Coronary artery (tissue), 2 donors: ENCODE results near the gene RAP1B.

Source experiments
- DNase-seq: peaks from one replicate; pipeline ENCODE4 v3.0.0-alpha.2; 2017; ENCODE audit warnings: low spot score
- H3K27ac ChIP-seq, 2 donors: fragments of 200-600 bp; sonication (generic); one replicate each; pipeline ENCODE4 v1.5.1; 2016 to 2019
- H3K4me3 ChIP-seq: fragments of 200-600 bp; sonication (generic); 2 replicates; pipeline ENCODE4 v1.5.1; 2016; ENCODE audit warnings: mild to moderate bottlenecking, moderate library complexity
- TF ChIP-seq, protein P1 (sequence below): fragments of 200-600 bp; sonication (generic); IDR thresholded peaks from one replicate; pipeline ENCODE4 v1.5.1; 2019; ENCODE audit warnings: antibody characterized with exemption

The RAP1B gene

GRCh38 chr12:68587448-68587873 is 23.2 kb upstream of the RAP1B start:
- DNase-seq, result no peak
- TF ChIP-seq, protein P1, sequence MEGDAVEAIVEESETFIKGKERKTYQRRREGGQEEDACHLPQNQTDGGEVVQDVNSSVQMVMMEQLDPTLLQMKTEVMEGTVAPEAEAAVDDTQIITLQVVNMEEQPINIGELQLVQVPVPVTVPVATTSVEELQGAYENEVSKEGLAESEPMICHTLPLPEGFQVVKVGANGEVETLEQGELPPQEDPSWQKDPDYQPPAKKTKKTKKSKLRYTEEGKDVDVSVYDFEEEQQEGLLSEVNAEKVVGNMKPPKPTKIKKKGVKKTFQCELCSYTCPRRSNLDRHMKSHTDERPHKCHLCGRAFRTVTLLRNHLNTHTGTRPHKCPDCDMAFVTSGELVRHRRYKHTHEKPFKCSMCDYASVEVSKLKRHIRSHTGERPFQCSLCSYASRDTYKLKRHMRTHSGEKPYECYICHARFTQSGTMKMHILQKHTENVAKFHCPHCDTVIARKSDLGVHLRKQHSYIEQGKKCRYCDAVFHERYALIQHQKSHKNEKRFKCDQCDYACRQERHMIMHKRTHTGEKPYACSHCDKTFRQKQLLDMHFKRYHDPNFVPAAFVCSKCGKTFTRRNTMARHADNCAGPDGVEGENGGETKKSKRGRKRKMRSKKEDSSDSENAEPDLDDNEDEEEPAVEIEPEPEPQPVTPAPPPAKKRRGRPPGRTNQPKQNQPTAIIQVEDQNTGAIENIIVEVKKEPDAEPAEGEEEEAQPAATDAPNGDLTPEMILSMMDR, result no peak
- no peak overlapping the region for H3K4me3 ChIP-seq
- no peak overlapping the region for H3K27ac ChIP-seq

- no peak overlapping the region for H3K27ac ChIP-seq
- TF ChIP-seq, protein P1, result no peak
- no peak overlapping the region for H3K4me3 ChIP-seq
- DNase-seq, result no peak
Measured at GRCh38 chr12:68589194-68589593, 21.5 kb upstream of the RAP1B start.

- no peak overlapping the region for H3K27ac ChIP-seq
- TF ChIP-seq, protein P1, result no peak
Measured at GRCh38 chr12:68591734-68592418, 18.8 kb upstream of the RAP1B start.

GRCh38 chr12:68595241-68595640 is 15.5 kb upstream of the RAP1B start:
- no peak for DNase-seq
- H3K4me3 ChIP-seq, result no peak overlapping the region
- H3K27ac ChIP-seq, result no peak overlapping the region
- TF ChIP-seq, protein P1, result no peak

More at GRCh38 chr12:68591734-68592418, 18.8 kb upstream of the RAP1B start:
- no peak for DNase-seq
- no peak overlapping the region for H3K4me3 ChIP-seq

GRCh38 chr12:68601767-68602166 is 8.9 kb upstream of the RAP1B start:
- H3K27ac ChIP-seq, result no peak overlapping the region
- DNase-seq, result no peak
- TF ChIP-seq, protein P1, result no peak
- no peak overlapping the region for H3K4me3 ChIP-seq

GRCh38 chr12:68602720-68603119 is 8.0 kb upstream of the RAP1B start:
- no peak for DNase-seq
- TF ChIP-seq, protein P1, result no peak
- Histone ChIP-seq H3K27ac (no peak overlapping the region), H3K4me3 (no peak overlapping the region)

GRCh38 chr12:68608191-68608590 is 2.5 kb upstream of the RAP1B start:
- Histone ChIP-seq H3K4me3 (no peak overlapping the region), H3K27ac (no peak overlapping the region)
- DNase-seq, result no peak
- TF ChIP-seq, protein P1, result no peak
